H9 (cell line): Measurements from ENCODE around the gene MCL1. TPM values are rescaled to one million over a fixed set of nuclear protein-coding genes. Genes with fewer than 3 reads are reported as not detected.

Source experiments
- DNase-seq: peaks from one replicate; pipeline ENCODE4 v3.0.0-alpha.2; 2017
- H2AFZ ChIP-seq: one replicate; pipeline ENCODE4 v1.6.1; 2013; ENCODE audit warnings: mild to moderate bottlenecking, low read length, control low read depth, moderate library complexity
- H2AK5ac ChIP-seq: 2 replicates; pipeline ENCODE4 v1.6.1; 2013; ENCODE audit warnings: low read length, control low read depth, mixed read lengths; ENCODE audit not compliant: insufficient read length
- H2BK120ac ChIP-seq: one replicate; pipeline ENCODE4 v1.6.1; 2013; ENCODE audit warnings: low read depth, mild to moderate bottlenecking, low read length, control low read depth, inconsistent platforms; ENCODE audit not compliant: poor library complexity, severe bottlenecking
- H2BK12ac ChIP-seq: 2 replicates; pipeline ENCODE4 v1.6.1; 2013; ENCODE audit warnings: low read length, control low read depth, mixed read lengths, low read depth; ENCODE audit not compliant: insufficient read length
- H2BK15ac ChIP-seq: 2 replicates; pipeline ENCODE4 v1.6.1; 2013; ENCODE audit warnings: low read depth, low read length, control low read depth
- H2BK20ac ChIP-seq: one replicate; pipeline ENCODE4 v1.6.1; 2013; ENCODE audit warnings: low read depth, mild to moderate bottlenecking, low read length, control low read depth, inconsistent platforms; ENCODE audit not compliant: poor library complexity, severe bottlenecking
- H2BK5ac ChIP-seq: 2 replicates; pipeline ENCODE4 v1.6.1; 2013; ENCODE audit warnings: low read length, control low read depth, mixed read lengths; ENCODE audit not compliant: insufficient read length
- H3K14ac ChIP-seq: 2 replicates; pipeline ENCODE4 v1.6.1; 2013; ENCODE audit warnings: low read length, control low read depth; ENCODE audit not compliant: insufficient read depth
- H3K18ac ChIP-seq: 2 replicates; pipeline ENCODE4 v1.6.1; 2013; ENCODE audit warnings: low read depth, mild to moderate bottlenecking, mixed read lengths, low read length, control low read depth; ENCODE audit not compliant: insufficient read length
- H3K23ac ChIP-seq: 2 replicates; pipeline ENCODE4 v1.6.1; 2013; ENCODE audit warnings: low read length, control low read depth, mixed read lengths, low read depth; ENCODE audit not compliant: insufficient read length
- H3K23me2 ChIP-seq: 2 replicates; pipeline ENCODE4 v1.6.1; 2013; ENCODE audit warnings: low read depth, mild to moderate bottlenecking, mixed read lengths, low read length, control low read depth; ENCODE audit not compliant: insufficient read length, poor library complexity, severe bottlenecking
- H3K27ac ChIP-seq: 2 replicates; pipeline ENCODE4 v1.5.1; 2013; ENCODE audit warnings: low read length, control low read depth, mixed read lengths, low read depth; ENCODE audit not compliant: insufficient read length
- H3K27me3 ChIP-seq: 2 replicates; pipeline ENCODE4 v1.6.1; 2013; ENCODE audit warnings: low read length, control low read depth, inconsistent platforms; ENCODE audit not compliant: insufficient read depth
- H3K4ac ChIP-seq: 2 replicates; pipeline ENCODE4 v1.6.1; 2013; ENCODE audit warnings: low read depth, mild to moderate bottlenecking, control low read depth, inconsistent platforms, low read length, moderate library complexity
- H3K4me1 ChIP-seq: 2 replicates; pipeline ENCODE4 v1.6.1; 2013; ENCODE audit warnings: low read length, control low read depth, inconsistent platforms; ENCODE audit not compliant: insufficient read depth
- H3K4me2 ChIP-seq: 2 replicates; pipeline ENCODE4 v1.6.1; 2013; ENCODE audit warnings: low read length, control low read depth, mixed read lengths; ENCODE audit not compliant: insufficient read length, insufficient read depth
- H3K56ac ChIP-seq: 2 replicates; pipeline ENCODE4 v1.6.1; 2013; ENCODE audit warnings: low read depth, mild to moderate bottlenecking, mixed read lengths, low read length, control low read depth; ENCODE audit not compliant: insufficient read length
- H3K79me1 ChIP-seq: 2 replicates; pipeline ENCODE4 v1.6.1; 2013; ENCODE audit warnings: low read depth, mild to moderate bottlenecking, moderate library complexity, low read length, control low read depth, inconsistent platforms; ENCODE audit not compliant: insufficient read depth, poor library complexity, severe bottlenecking
- H3K79me2 ChIP-seq: 2 replicates; pipeline ENCODE4 v1.6.1; 2013; ENCODE audit warnings: low read length, control low read depth, inconsistent platforms; ENCODE audit not compliant: insufficient read depth
- H3K9ac ChIP-seq: 2 replicates; pipeline ENCODE4 v1.6.1; 2013; ENCODE audit warnings: low read length, control low read depth, mixed read lengths; ENCODE audit not compliant: insufficient read length; ENCODE audit errors: extremely low read depth
- H3K9me3 ChIP-seq: one replicate; pipeline ENCODE4 v1.6.1; 2013; ENCODE audit warnings: low read depth, low read length, inconsistent platforms; ENCODE audit not compliant: control insufficient read depth
- H3T11ph ChIP-seq: one replicate; pipeline ENCODE4 v1.6.1; 2013; ENCODE audit warnings: mild to moderate bottlenecking, low read length, control low read depth, inconsistent platforms
- H4K20me1 ChIP-seq: one replicate; pipeline ENCODE4 v1.6.1; 2013; ENCODE audit not compliant: control insufficient read depth, insufficient read length, insufficient read depth
- H4K5ac ChIP-seq: 2 replicates; pipeline ENCODE4 v1.6.1; 2013; ENCODE audit warnings: low read depth, mild to moderate bottlenecking, mixed read lengths, low read length, control low read depth; ENCODE audit not compliant: insufficient read length
- H4K8ac ChIP-seq: replicated peaks from 2 replicates; pipeline ENCODE4 v1.6.1; 2013; ENCODE audit warnings: low read length, control low read depth, mixed read lengths, low read depth; ENCODE audit not compliant: insufficient read length
- H4K91ac ChIP-seq: 2 replicates; pipeline ENCODE4 v1.6.1; 2013; ENCODE audit warnings: low read depth, mild to moderate bottlenecking, moderate library complexity, mixed read lengths, low read length, control low read depth; ENCODE audit not compliant: insufficient read length
- H3K27ac Mint-ChIP-seq, 3 experiments: 2 replicates in 2 of 3; 3 replicates in 1 of 3; pipeline ENCODE4 v1.8.0; 2020 to 2021; ENCODE audit warnings: mixed read lengths in 3 of 3, mild to moderate bottlenecking in 1 of 3, moderate library complexity in 1 of 3
- H3K27me3 Mint-ChIP-seq: 2 replicates; pipeline ENCODE4 v1.8.0; 2021; ENCODE audit warnings: low read depth, mild to moderate bottlenecking, moderate library complexity, mixed read lengths
- H3K36me3 Mint-ChIP-seq, 3 experiments: 2 replicates in 2 of 3; 3 replicates in 1 of 3; pipeline ENCODE4 v1.8.0; 2020 to 2021; ENCODE audit warnings: low read depth in 3 of 3, mixed read lengths in 3 of 3; ENCODE audit not compliant: insufficient read depth in 1 of 3
- H3K4me1 Mint-ChIP-seq, 2 experiments: 2 replicates each; pipeline ENCODE4 v1.8.0; 2020; ENCODE audit warnings: mixed read lengths in 2 of 2
- H3K4me3 Mint-ChIP-seq, 2 experiments: 2 replicates in 1 of 2; 3 replicates in 1 of 2; pipeline ENCODE4 v1.8.0; 2020 to 2021; ENCODE audit warnings: mild to moderate bottlenecking in 2 of 2, mixed read lengths in 2 of 2, moderate library complexity in 1 of 2
- H3K9me3 Mint-ChIP-seq, 2 experiments: 2 replicates in 1 of 2; 3 replicates in 1 of 2; pipeline ENCODE4 v1.8.0; 2020; ENCODE audit warnings: mild to moderate bottlenecking in 2 of 2, mixed read lengths in 2 of 2, moderate library complexity in 1 of 2
- WGBS: extraction: QIAGEN DNeasy Blood & Tissue Kit; methylation state at CpG from one replicate; pipeline ENCODE4 v1.1.7; 2013; ENCODE audit warnings: missing lambda C conversion rate, low lambda C conversion rate, mixed read lengths; ENCODE audit not compliant: insufficient read length; ENCODE audit errors: extremely low coverage; 5-methylcytosine and 5-hydroxymethylcytosine counted together
- total RNA-seq: library from RNA; stranded (reverse); gene quantifications from 2 replicates; pipeline ENCODE4 v1.2.1, GENCODE V29; 2021
- TF ChIP-seq, protein P1 (sequence below): fragments of 200-600 bp; sonication (generic); conservative IDR thresholded peaks from 3 replicates; pipeline ENCODE4 v1.8.0; 2021; ENCODE audit warnings: antibody characterized with exemption, mild to moderate bottlenecking

MCL1 gene
- total RNA-seq, 1 experiment from 2014 or later = 247 TPM

DNA sequence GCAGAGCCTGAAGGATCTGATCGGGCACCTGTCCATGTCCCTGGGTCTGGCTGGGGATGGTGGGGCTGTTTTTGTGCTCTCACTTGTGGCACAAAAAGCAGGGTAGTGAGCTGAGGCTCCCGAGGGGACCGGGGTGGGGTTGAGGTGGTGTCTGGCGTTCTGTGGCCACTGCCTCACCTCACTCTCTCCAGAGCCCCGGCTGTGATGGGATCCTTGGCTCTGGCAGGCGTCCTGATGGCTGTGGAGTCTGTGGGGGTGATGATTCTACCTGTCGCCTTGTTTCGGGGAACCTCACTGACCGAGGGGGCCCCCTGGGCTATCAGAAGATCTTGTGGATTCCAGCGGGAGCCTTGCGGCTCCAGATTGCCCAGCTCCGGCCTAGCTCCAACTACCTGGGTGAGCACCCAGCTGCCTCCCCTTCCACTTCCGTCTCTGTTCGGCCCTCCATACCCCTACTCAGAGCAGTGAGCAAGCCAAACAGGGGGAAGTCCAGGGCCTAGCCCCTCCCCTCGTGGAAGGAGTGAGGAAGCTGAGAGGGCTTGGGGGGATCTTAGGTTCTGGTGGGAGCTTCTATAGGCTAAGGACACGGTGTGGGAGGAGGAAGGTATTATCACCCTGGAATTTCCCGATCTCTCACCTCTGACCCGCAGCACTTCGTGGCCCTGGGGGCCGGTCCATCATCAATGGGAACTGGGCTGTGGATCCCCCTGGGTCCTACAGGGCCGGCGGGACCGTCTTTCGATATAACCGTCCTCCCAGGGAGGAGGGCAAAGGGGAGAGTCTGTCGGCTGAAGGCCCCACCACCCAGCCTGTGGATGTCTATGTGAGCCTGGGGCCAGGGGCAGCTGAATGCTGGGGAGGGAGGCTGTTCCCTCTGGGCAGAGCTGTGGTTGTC is 23.2 kb downstream of the MCL1 start:
- H4K20me1 ChIP-seq = no peaks in the 10 kb centered on the region
- peak; percentile 33 for DNase-seq
- H3K56ac ChIP-seq = no peak overlapping the region
- H2AFZ ChIP-seq = no peak overlapping the region
- WGBS = no CpG with 5 or more reads among the region's 26 CpGs
- no peak overlapping the region for H3K9ac ChIP-seq
- no peak overlapping the region for H3K27ac ChIP-seq
- TF ChIP-seq, protein P1, sequence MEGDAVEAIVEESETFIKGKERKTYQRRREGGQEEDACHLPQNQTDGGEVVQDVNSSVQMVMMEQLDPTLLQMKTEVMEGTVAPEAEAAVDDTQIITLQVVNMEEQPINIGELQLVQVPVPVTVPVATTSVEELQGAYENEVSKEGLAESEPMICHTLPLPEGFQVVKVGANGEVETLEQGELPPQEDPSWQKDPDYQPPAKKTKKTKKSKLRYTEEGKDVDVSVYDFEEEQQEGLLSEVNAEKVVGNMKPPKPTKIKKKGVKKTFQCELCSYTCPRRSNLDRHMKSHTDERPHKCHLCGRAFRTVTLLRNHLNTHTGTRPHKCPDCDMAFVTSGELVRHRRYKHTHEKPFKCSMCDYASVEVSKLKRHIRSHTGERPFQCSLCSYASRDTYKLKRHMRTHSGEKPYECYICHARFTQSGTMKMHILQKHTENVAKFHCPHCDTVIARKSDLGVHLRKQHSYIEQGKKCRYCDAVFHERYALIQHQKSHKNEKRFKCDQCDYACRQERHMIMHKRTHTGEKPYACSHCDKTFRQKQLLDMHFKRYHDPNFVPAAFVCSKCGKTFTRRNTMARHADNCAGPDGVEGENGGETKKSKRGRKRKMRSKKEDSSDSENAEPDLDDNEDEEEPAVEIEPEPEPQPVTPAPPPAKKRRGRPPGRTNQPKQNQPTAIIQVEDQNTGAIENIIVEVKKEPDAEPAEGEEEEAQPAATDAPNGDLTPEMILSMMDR = no peak
- H3K9me3 ChIP-seq = no peaks in the 10 kb centered on the region
- H3K27ac Mint-ChIP-seq = peak overlapping the region in 2 of 3 experiments; percentile 24 to 72; a peak in 1 of 7 replicates
- no peak overlapping the region for H3K23ac ChIP-seq
- no peak overlapping the region for H2BK12ac ChIP-seq
- H3K79me2 ChIP-seq = no peaks in the 10 kb centered on the region
- H3K27me3 ChIP-seq = no peaks in the 10 kb centered on the region
- no peaks in the 10 kb centered on the region for H3K9me3 Mint-ChIP-seq
- no peak overlapping the region for H2BK120ac ChIP-seq
- no peak overlapping the region for H2BK20ac ChIP-seq
- no peak overlapping the region for H3T11ph ChIP-seq
- no peak overlapping the region for H3K18ac ChIP-seq
- H3K79me1 ChIP-seq = no peaks in the 10 kb centered on the region
- H4K8ac ChIP-seq = peak overlapping the region; percentile 67
- no peak overlapping the region for H4K91ac ChIP-seq
- H2BK5ac ChIP-seq = no peak overlapping the region
- H3K4me1 Mint-ChIP-seq = peaks cover 22 to 41% of the 10 kb centered on the region in 2 experiments
- no peak overlapping the region for H3K14ac ChIP-seq
- H3K4me1 ChIP-seq = peaks cover 3% of the 10 kb centered on the region; the same call in 1 of the 2 replicates
- peaks cover 3 to 5% (median 5%) of the 10 kb centered on the region in 3 experiments; a peak in 5 of 7 replicates for H3K36me3 Mint-ChIP-seq
- H3K23me2 ChIP-seq = no peaks in the 10 kb centered on the region
- peaks cover 5% of the 10 kb centered on the region for H3K27me3 Mint-ChIP-seq
- no peak overlapping the region for H2AK5ac ChIP-seq
- no peak overlapping the region for H3K4me3 Mint-ChIP-seq
- H3K4me2 ChIP-seq = no peak overlapping the region
- H2BK15ac ChIP-seq = no peak overlapping the region
- H4K5ac ChIP-seq = no peak overlapping the region
- no peak overlapping the region for H3K4ac ChIP-seq
